Transverse colon (tissue), 4 donors: Measurements from ENCODE around the gene KIAA0753. TPM values are rescaled to one million over a fixed set of nuclear protein-coding genes. Genes with fewer than 3 reads are reported as not detected.

ENCODE experiments used
- DNase-seq: peaks from one replicate; pipeline ENCODE4 v3.0.0-alpha.2; 2019
- H3K27ac ChIP-seq, 4 donors: fragments of 200-600 bp; sonication (generic); 2 replicates each; pipeline ENCODE4 v1.5.1; 2016 to 2018; ENCODE audit warnings: inconsistent platforms in 4 of 4
- H3K27me3 ChIP-seq: fragments of 200-600 bp; sonication (generic); 2 replicates; pipeline ENCODE4 v1.5.1; 2017; ENCODE audit warnings: inconsistent platforms
- H3K36me3 ChIP-seq, 4 donors: fragments of 200-600 bp; sonication (generic); 2 replicates each; pipeline ENCODE4 v1.5.1; 2017 to 2019; ENCODE audit warnings: inconsistent platforms in 4 of 4
- H3K4me1 ChIP-seq, 4 donors: fragments of 200-600 bp; sonication (generic); 2 replicates each; pipeline ENCODE4 v1.5.1; 2017 to 2020; ENCODE audit warnings: inconsistent platforms in 4 of 4
- H3K4me3 ChIP-seq, 4 donors: fragments of 200-600 bp; sonication (generic); 1 replicate in 1 of 4; 2 replicates in 3 of 4; pipeline versions ENCODE4 v1.5.1 to v1.6.1; 2017 to 2019; ENCODE audit warnings: inconsistent platforms in 4 of 4
- H3K9me3 ChIP-seq, 2 donors: fragments of 200-600 bp; sonication (generic); 2 replicates each; pipeline ENCODE4 v1.5.1; 2017 to 2019; ENCODE audit warnings: inconsistent platforms in 2 of 2
- EP300 ChIP-seq: sonication (generic); formaldehyde crosslinking; IDR thresholded peaks from one replicate; pipeline ENCODE4 v1.6.1; 2017; ENCODE audit warnings: antibody characterized with exemption, low read depth
- POLR2A ChIP-seq: fragments of 450-650 bp; IDR thresholded peaks from one replicate; pipeline ENCODE4 v1.6.1; 2016; ENCODE audit warnings: antibody characterized with exemption, mild to moderate bottlenecking, moderate library complexity
- POLR2AphosphoS5 ChIP-seq, 3 donors: sonication (generic); formaldehyde crosslinking; IDR thresholded peaks; one replicate each; pipeline ENCODE4 v1.6.1; 2016; ENCODE audit warnings: antibody characterized with exemption in 3 of 3
- WGBS, 2 donors: methylation state at CpG; one replicate each; pipeline ENCODE4 v1.1.5; 2018; ENCODE audit warnings: low coverage in 1 of 2; 5-methylcytosine and 5-hydroxymethylcytosine counted together
- in situ Hi-C, 4 donors: fragments of 200-750 bp; cut with MboI; loops; one replicate each; pipeline versions ENCODE4 v1.15.0 to v1.15.1; 2017; ENCODE audit warnings: low sequenced_read_pairs in 3 of 4, low pct_ligation_motif_present in 1 of 4, low pct_unique_long_range_greater_than_20kb in 1 of 4
- intact Hi-C: fragments of 100-400 bp; cut with DNase I; formaldehyde crosslinking; loops from one replicate; pipeline ENCODE4 v1.15.1; 2023; ENCODE audit warnings: low total_unique reads
- total RNA-seq, 4 donors: library from RNA; depleted of rRNA; stranded (reverse); fragments of >200 nt; gene quantifications; one replicate each; pipeline ENCODE4 v1.1.0, GENCODE V29; 2016
- TF ChIP-seq, protein P1 (sequence below), 5 experiments: fragments of 200-600 bp in 3 of 5; fragments of 450-650 bp in 2 of 5; sonication (generic) in 3 of 5; IDR thresholded peaks; 1 replicate in 2 of 5; 2 replicates in 3 of 5; pipeline ENCODE4 v1.5.1; 2016 to 2017; ENCODE audit warnings: antibody characterized with exemption in 5 of 5, inconsistent platforms in 3 of 5, mild to moderate bottlenecking in 2 of 5, moderate library complexity in 1 of 5

KIAA0753 gene
- total RNA-seq, 4 donors from 2014 or later, result 9.8 to 41.1 (median 16.9) TPM

DNA sequence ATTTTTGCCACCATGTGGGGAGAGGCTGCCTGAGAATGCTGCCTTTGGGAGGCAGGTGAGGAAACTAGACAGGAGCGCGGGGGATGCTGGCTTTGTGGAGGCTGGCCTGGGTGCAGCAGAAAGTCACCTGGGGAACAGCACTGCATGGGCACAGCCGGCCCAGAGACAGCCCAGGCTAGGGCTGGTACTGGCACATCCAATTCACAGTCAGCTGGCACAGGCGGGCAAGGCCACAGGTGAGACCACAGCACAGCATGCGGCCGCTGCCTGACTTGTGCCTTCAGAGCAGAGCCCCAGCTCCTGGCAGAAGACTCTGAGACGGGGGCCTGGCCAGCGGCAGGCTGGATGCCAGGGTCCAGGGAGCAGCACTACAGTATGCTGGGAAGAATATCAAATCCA, 67.5 kb downstream of the KIAA0753 start:
- intact Hi-C loops (no loop called here), in situ Hi-C loops (no loop called here)
- Histone ChIP-seq H3K27ac (no peak overlapping the region), H3K4me3 (no peak overlapping the region), H3K4me1 (peaks cover 0 to 9% (median 2%) of the 10 kb centered on the region in 4 donors), H3K9me3 (no peaks in the 10 kb centered on the region), H3K27me3 (no peaks in the 10 kb centered on the region), H3K36me3 (no peaks in the 10 kb centered on the region)
- TF ChIP-seq POLR2AphosphoS5 (IDR thresholded peaks at IDR 0.05), result no peak
- no peak for TF ChIP-seq POLR2A
- TF ChIP-seq, protein P1, sequence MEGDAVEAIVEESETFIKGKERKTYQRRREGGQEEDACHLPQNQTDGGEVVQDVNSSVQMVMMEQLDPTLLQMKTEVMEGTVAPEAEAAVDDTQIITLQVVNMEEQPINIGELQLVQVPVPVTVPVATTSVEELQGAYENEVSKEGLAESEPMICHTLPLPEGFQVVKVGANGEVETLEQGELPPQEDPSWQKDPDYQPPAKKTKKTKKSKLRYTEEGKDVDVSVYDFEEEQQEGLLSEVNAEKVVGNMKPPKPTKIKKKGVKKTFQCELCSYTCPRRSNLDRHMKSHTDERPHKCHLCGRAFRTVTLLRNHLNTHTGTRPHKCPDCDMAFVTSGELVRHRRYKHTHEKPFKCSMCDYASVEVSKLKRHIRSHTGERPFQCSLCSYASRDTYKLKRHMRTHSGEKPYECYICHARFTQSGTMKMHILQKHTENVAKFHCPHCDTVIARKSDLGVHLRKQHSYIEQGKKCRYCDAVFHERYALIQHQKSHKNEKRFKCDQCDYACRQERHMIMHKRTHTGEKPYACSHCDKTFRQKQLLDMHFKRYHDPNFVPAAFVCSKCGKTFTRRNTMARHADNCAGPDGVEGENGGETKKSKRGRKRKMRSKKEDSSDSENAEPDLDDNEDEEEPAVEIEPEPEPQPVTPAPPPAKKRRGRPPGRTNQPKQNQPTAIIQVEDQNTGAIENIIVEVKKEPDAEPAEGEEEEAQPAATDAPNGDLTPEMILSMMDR (IDR thresholded peaks at IDR 0.05), result no peak
- no peak for TF ChIP-seq EP300
- WGBS, 2 donors, result 93 to 100% methylated on average over 2 to 8 of the region's 8 CpGs
- DNase-seq, result no peak

DNA sequence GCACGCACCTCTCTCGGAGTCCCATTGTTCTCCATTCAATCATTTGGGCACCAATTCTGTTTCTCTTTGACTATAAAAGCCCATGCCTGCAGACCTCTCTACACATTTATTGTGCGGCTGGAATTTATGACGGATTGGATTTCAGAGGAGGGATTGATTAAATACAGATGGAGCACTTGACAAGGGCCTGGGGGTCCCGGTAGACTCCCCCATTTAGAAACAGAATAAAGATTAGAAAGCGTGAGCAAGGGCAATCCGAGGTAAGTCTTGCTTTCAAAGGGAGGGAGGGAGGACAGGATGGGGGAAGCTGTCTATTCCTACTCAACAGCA, 69.1 kb downstream of the KIAA0753 start:
- 69 to 74% methylated on average over 2 to 7 of the region's 7 CpGs for WGBS, 2 donors
- intact Hi-C loops, result no loop called here

DNA sequence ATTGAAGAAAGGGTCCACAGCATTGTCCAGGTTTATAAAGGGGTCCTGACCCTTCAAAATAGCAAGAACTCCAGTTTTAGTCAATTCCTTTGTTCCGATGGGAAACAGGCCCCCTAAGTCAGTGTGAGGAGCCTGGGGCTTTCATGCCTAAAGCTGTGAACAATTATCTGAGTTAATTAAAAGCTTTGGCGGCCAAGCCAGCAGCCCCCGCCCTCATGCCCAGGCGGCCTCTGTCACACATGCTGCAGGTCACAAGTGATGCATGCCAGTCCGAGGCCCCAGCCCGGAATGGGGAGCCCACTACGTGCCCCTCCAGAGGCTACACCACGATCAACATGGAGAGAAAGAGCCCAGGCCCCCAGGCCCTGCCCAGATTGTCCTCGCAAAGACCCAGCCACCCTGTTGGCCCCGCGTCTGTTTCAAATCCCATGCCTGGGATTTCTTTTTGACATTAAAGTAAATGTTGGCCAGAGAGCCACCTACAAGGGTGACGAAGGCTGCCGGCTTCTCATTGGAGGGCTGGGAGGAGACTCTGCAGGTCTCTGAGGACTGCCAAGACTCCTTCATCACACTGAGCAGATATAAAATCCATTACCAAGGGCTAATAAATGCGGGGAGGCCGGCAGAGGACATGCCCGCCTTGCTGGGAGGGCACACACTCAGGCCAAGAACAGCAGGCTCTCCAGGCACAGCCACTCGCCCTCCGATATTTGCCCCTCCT, 69.6 kb downstream of the KIAA0753 start:
- TF ChIP-seq EP300 (no peak), POLR2AphosphoS5 (IDR thresholded peaks at IDR 0.05) (no peak), POLR2A (no peak)
- TF ChIP-seq, protein P1 (IDR thresholded peaks at IDR 0.05), result no peak
- no peaks in the 10 kb centered on the region for H3K27me3 ChIP-seq
- H3K27ac ChIP-seq, result no peak overlapping the region
- peaks cover 0 to 9% (median 2%) of the 10 kb centered on the region in 4 donors for H3K4me1 ChIP-seq
- in situ Hi-C loops (no loop called here), intact Hi-C loops (no loop called here)
- no peaks in the 10 kb centered on the region for H3K9me3 ChIP-seq
- no peaks in the 10 kb centered on the region for H3K36me3 ChIP-seq
- DNase-seq, result no peak
- no peak overlapping the region for H3K4me3 ChIP-seq
- WGBS, 2 donors, result 67 to 87% methylated on average over 4 to 18 of the region's 18 CpGs

More for the DNA sequence above, 69.1 kb downstream of the KIAA0753 start:
- Histone ChIP-seq H3K9me3 (no peaks in the 10 kb centered on the region), H3K27ac (no peak overlapping the region), H3K36me3 (no peaks in the 10 kb centered on the region), H3K4me3 (no peak overlapping the region), H3K4me1 (peaks cover 0 to 9% (median 2%) of the 10 kb centered on the region in 4 donors), H3K27me3 (no peaks in the 10 kb centered on the region)
- DNase-seq, result no peak
- in situ Hi-C loops, result no loop called here
- no peak for TF ChIP-seq POLR2A
- no peak for TF ChIP-seq POLR2AphosphoS5 (IDR thresholded peaks at IDR 0.05)
- TF ChIP-seq EP300, result no peak
- TF ChIP-seq, protein P1 (IDR thresholded peaks at IDR 0.05), result no peak

DNA sequence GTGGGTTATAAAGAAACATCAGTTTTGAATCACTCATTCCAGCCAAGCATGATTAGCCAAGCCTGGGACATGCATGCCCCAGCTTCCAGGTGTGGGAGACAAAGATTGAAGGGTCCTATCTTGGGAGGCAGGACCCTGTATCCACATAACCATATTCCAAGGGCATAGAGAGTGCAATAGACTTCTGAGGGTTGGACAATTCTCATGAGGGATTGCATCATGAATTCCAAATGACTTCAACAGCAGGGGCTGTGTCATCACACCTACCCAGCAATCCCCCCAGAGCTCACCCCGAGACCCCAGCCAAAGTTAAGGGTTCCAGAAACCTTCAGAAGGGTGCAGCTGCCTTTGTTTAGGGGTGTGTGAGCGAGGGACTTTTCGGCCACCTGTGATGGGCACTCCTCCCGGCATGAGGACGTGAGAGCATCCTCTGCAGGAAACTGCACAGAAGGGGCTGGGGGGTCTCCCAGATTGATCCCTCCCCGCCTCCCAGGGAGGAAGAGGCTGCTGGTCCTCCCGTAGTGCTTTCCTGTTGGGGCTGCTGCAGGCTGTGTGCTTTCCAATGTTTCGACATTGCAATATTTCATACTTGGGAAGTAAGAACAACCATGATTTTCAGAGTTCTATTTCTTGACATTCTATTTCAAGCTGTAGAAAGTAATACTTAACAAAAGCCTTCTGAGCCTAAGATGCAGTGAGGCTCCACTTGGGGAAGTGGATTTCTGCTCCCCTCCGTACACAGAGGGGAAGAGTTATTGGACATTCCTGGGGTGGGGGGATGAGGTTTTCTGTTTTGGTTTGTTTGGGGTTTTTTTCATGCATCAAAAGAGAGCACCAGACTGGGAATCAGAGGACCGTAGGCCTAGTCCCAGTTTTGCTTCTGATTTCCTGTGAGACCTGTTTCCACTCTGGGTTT, 70.9 kb downstream of the KIAA0753 start:
- in situ Hi-C loops, result no loop called here
- no peaks in the 10 kb centered on the region for H3K27me3 ChIP-seq
- 74 to 83% methylated on average over 3 to 8 of the region's 10 CpGs for WGBS, 2 donors
- H3K4me1 ChIP-seq, result no peaks in the 10 kb centered on the region
- no peaks in the 10 kb centered on the region for H3K9me3 ChIP-seq
- H3K36me3 ChIP-seq, result no peaks in the 10 kb centered on the region
- TF ChIP-seq POLR2A (no peak), EP300 (no peak), POLR2AphosphoS5 (IDR thresholded peaks at IDR 0.05) (no peak)
- TF ChIP-seq, protein P1 (IDR thresholded peaks at IDR 0.05), result no peak
- H3K4me3 ChIP-seq, result no peak overlapping the region
- intact Hi-C loops, result loop anchor here (10.0 kb wide), 1 partner anchor 95 kb away; no protein-coding TSS in a partner anchor
- no peak for DNase-seq
- no peak overlapping the region for H3K27ac ChIP-seq
